Caki2 (cell line): Measurements from ENCODE around the gene HYAL1. TPM values are rescaled to one million over a fixed set of nuclear protein-coding genes. Genes with fewer than 3 reads are reported as not detected.
A peak's percentile ranks its signal among the peaks of the same experiment; 100 is the strongest.
"Not testable (repeated sequence)": the region's sequence is repeated elsewhere in the genome, so short reads cannot be mapped to it uniquely, and the experiment has no call there.

Experiments
- DNase-seq: peaks from one replicate; pipeline ENCODE4 v3.0.0-alpha.2; 2015; ENCODE audit warnings: low read depth
- in situ Hi-C: cut with HindIII; loops from 2 replicates; pipeline ENCODE4 v1.10.0; 2016; ENCODE audit warnings: low sequenced_read_pairs, low pct_unique_long_range_greater_than_20kb, mixed read lengths
- total RNA-seq: library from RNA; depleted of rRNA; stranded (reverse); fragments of >200 nt; shearing (Covaris generic); gene quantifications from 2 replicates; pipeline ENCODE4 v1.2.3, GENCODE V29; 2014; ENCODE audit warnings: low replicate concordance

The HYAL1 gene
- total RNA-seq, 1 experiment from 2014 or later = not detected

DNA sequence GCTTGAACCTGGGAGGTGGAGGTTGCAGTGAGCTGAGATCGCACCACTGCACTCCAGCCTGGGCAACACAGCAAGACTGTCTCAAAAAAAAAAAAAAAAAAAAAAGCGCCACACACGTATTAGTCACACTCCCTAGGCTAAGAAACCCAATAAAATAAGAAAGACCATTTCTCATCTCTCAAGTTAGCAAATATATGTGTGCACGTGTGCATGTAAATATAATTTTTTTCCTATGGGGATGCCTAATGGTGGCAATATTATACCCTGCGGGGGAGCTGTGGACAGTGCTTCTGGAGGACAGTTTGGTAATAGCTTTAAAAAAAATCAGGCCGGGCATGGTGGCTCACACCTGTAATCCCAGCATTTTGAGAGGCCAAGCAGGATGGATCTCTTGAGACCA is 19.3 kb downstream of the HYAL1 start:
- DNase-seq, in situ Hi-C loops: not testable (repeated sequence)

DNA sequence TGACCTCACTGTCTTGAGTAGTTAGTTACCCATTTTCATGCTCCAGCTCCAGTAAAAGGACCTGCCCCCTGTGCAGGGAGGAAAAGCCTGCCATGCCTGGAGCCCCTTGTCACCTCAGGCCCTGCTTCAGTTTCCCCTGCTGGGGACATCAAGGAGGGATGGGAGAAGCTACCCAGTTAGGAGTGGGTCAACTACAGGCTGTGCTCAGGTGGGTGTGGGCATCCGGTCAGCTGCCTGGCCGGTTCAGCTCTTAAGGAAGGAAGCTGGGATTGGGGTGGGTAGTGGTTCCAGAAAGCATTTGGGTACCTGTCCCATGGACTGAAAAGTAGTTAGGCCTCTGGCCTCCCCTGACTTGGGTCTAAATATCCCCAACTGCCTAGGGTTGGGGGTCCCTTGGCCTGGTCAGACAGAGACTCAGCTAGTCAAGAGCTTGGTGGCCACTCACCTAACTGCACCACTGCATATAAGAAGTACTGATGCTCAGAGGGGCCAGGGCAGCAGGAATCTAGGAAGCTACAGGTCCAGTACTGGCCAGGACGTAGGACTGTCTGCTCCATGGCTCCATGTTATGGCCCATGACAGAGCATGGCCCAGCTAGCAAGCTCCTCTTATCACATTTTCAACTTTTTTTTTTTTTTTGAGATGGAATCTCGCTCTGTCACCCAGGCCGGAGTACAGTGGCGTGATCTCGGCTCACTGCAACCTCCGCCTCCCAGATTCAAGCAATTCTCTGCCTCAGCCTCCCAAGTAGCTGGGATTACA is 23.9 kb downstream of the HYAL1 start:
- no peak for DNase-seq
- in situ Hi-C loops = no loop called here

- no peak for DNase-seq
- in situ Hi-C loops = no loop called here
Observed at GRCh38 chr3:50278880-50279224, 24.5 kb downstream of the HYAL1 start, which contains the start of gene LSMEM2. Gene LSMEM2, plus strand, starts transcription at chr3:50279087. Its CDS starts 27 bp downstream, at chr3:50279114.

GRCh38 chr3:50278123-50278879 is 25.1 kb downstream of the HYAL1 start:
- no peak for DNase-seq
- in situ Hi-C loops = no loop called here

GRCh38 chr3:50276762-50277101 is 26.6 kb downstream of the HYAL1 start:
- in situ Hi-C loops = no loop called here
- DNase-seq = no peak

GRCh38 chr3:50275996-50276761 is 27.2 kb downstream of the HYAL1 start:
- DNase-seq = no peak
- in situ Hi-C loops = no loop called here

DNA sequence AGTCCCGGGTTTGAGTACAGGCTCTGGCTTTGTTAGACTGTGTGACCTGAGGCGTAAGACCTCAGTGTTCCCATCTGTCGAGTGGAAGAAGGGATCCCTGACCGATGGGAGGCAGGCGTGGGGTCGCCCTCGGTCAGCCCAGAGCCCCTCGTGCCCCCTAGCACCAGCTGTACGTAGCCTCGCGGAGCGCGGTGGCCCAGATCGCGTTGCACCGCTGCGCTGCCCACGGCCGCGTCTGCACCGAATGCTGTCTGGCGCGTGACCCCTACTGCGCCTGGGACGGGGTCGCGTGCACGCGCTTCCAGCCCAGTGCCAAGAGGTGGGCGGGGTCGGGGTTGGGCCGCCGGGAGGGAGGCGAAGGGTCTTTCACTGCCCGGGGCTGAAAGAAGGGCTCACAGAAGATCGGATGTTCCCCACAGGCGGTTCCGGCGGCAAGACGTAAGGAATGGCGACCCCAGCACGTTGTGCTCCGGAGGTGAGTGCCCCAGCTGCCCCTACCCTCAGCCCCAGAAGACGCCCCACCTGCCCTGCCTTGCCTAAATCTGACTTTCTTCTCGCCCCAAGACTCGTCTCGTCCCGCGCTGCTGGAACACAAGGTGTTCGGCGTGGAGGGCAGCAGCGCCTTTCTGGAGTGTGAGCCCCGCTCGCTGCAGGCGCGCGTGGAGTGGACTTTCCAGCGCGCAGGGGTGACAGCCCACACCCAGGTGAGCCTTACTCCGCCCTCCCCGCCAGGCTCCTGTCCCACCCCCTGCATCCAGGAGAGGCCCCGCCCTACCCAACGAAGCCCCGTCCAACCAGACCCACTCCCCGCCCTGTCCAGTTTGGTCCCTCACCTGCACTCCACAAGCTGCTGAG is 28.0 kb downstream of the HYAL1 start:
- in situ Hi-C loops = no loop called here
- DNase-seq = no peak

DNA sequence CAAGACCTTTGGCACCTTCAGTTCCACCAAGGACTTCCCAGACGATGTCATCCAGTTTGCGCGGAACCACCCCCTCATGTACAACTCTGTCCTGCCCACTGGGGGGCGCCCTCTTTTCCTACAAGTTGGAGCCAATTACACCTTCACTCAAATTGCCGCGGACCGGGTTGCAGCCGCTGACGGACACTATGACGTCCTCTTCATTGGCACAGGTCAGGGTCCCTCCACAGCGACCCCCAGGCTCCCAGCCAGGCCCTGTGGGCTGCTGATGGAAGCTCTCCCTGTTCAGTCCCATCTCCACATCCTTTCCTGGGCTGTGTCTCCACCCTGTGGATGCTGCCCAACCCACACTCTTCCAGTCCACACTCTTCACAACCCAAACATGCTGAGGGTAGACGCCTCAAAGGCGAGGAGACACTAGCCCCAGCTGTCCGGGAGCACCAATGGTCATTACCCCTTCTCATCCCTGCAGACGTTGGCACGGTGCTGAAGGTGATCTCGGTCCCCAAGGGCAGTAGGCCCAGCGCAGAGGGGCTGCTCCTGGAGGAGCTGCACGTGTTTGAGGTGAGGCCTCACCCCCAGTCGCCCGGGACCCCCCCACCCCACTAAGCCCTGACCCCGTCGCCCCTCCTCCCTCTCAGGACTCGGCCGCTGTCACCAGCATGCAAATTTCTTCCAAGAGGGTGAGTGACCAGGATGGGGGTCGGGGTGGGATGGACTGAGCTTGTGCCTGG is 28.8 kb downstream of the HYAL1 start:
- peak; percentile 39 for DNase-seq
- in situ Hi-C loops = no loop called here

GRCh38 chr3:50273689-50274065 is 29.7 kb downstream of the HYAL1 start:
- in situ Hi-C loops = no loop called here

GRCh38 chr3:50272911-50273688 is 30.3 kb downstream of the HYAL1 start:
- in situ Hi-C loops = no loop called here
- DNase-seq = peak; percentile 61

More at GRCh38 chr3:50273689-50274065, 29.7 kb downstream of the HYAL1 start:
- DNase-seq = no peak

DNA sequence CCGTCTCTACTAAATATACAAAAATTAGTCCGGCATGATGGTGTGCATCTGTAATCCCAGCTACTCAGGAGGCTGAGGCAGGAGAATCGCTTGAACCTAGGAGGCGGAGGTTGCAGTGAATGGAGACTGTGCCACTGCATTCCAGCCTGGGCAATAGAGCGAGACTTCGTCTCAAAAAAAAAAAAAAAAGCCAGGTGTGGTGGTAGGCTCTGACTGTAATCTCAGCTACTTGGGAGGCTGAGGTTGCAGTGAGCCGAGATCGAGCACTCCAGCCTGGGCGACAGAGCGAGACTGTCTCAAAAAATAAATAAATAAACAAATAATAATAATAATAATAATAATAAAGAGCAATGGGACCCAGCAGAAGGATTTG is 30.9 kb downstream of the HYAL1 start:
- DNase-seq, in situ Hi-C loops: not testable (repeated sequence)

DNA sequence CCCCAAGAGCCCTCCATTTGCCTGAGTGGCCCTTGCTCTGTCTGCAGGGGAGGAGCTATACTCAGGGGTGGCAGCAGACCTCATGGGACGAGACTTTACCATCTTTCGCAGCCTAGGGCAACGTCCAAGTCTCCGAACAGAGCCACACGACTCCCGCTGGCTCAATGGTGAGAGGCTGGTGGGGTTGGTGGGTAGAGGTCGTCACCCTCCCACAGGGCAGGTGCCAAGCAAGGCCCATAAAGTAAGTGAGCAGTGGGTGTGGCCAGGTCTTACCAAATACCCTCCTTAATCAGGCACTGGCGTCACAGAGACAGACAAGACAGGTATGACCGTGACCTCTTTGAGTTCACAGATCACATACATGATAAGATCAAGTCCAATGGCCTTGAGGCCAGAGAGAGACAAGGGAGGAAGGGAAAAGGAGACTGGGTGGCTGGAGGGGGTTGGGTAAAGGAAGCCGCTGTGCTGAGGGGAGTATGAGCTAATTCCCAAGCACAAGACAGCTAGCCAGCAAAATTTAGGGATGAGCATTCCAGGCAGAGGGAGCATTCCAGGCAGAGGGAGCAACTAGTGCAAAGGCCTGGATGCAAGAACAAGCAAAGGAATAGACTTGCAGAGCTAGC is 31.9 kb downstream of the HYAL1 start:
- DNase-seq = no peak
- in situ Hi-C loops = no loop called here

- DNase-seq = no peak
- in situ Hi-C loops = no loop called here
Observed at GRCh38 chr3:50270422-50271224, 32.8 kb downstream of the HYAL1 start.

DNA sequence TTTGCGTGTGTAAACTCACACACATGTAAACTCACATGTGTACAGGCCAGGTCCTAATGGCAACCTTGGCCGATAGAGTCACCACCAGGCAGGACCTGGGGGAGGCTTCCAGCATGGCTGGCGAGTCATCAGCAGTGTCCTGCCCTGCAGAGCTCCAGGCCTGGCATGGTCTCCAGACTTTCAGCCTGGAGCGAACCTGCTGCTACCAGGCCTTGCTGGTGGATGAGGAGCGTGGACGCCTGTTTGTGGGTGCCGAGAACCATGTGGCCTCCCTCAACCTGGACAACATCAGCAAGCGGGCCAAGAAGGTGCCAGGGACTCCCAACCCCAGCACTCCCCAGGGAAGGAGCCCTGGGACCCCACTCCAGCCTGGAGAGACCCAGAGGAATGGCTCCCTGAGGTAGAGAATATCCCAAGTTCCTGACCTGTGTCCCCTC is 33.4 kb downstream of the HYAL1 start:
- in situ Hi-C loops = no loop called here
- no peak for DNase-seq

GRCh38 chr3:50269460-50269859 is 33.9 kb downstream of the HYAL1 start:
- in situ Hi-C loops = no loop called here
- DNase-seq = no peak
